Mucosa of gallbladder (tissue), 1 donor: Measurements from ENCODE around the gene PPP1R14C. TPM values are rescaled to one million over a fixed set of nuclear protein-coding genes. Genes with fewer than 3 reads are reported as not detected.
"Not testable (repeated sequence)": the region's sequence is repeated elsewhere in the genome, so short reads cannot be mapped to it uniquely, and the experiment has no call there.

Experiments used
- DNase-seq: peaks from one replicate; pipeline ENCODE4 v3.0.0-alpha.2; 2020; ENCODE audit warnings: low spot score
- total RNA-seq: library from RNA; stranded (reverse); gene quantifications from one replicate; pipeline ENCODE4 v1.2.1, GENCODE V29; 2021
- donor health status: DM: no; HTN: no; CAD: no.

Gene PPP1R14C
- total RNA-seq, 1 donor from 2014 or later, result 0.37 TPM

- no peak for DNase-seq
These were observed 26.3 kb downstream of the PPP1R14C start for GRCh38 chr6:150169181-150169580.

GRCh38 chr6:150169609-150170008 lies 26.8 kb downstream of the PPP1R14C start:
- DNase-seq, result no peak

- DNase-seq, result no peak
These were observed 30.1 kb downstream of the PPP1R14C start for GRCh38 chr6:150172929-150173328.

- DNase-seq, result no peak
These were observed 32.8 kb downstream of the PPP1R14C start for GRCh38 chr6:150175586-150176151.

- DNase-seq, result peak; percentile 73
These were observed 33.3 kb downstream of the PPP1R14C start for GRCh38 chr6:150176152-150176551.

- no peak for DNase-seq
These were observed 33.8 kb downstream of the PPP1R14C start for GRCh38 chr6:150176659-150177058.

- no peak for DNase-seq
These were observed 34.6 kb downstream of the PPP1R14C start for GRCh38 chr6:150177259-150177951.

- no peak for DNase-seq
These were observed 35.2 kb downstream of the PPP1R14C start for GRCh38 chr6:150177952-150178520.

GRCh38 chr6:150179030-150179429 lies 36.2 kb downstream of the PPP1R14C start:
- DNase-seq, result no peak

- DNase-seq, result not testable (repeated sequence)
These were observed 37.1 kb downstream of the PPP1R14C start for GRCh38 chr6:150179907-150180424.

GRCh38 chr6:150180517-150180916 lies 37.7 kb downstream of the PPP1R14C start:
- no peak for DNase-seq

- DNase-seq, result no peak
These were observed 39.7 kb downstream of the PPP1R14C start for GRCh38 chr6:150182460-150183078.

GRCh38 chr6:150183105-150183504 lies 40.3 kb downstream of the PPP1R14C start:
- no peak for DNase-seq

- DNase-seq, result no peak
These were observed 41.1 kb downstream of the PPP1R14C start for GRCh38 chr6:150183966-150184365.

GRCh38 chr6:150184850-150185731 lies 42.2 kb downstream of the PPP1R14C start:
- DNase-seq, result no peak

- DNase-seq, result no peak
These were observed 42.9 kb downstream of the PPP1R14C start for GRCh38 chr6:150185732-150186117.

GRCh38 chr6:150186129-150186898 lies 43.5 kb downstream of the PPP1R14C start:
- no peak for DNase-seq

GRCh38 chr6:150187433-150187832 lies 44.6 kb downstream of the PPP1R14C start:
- not testable (repeated sequence) for DNase-seq

GRCh38 chr6:150189122-150189521 lies 46.3 kb downstream of the PPP1R14C start:
- no peak for DNase-seq

- DNase-seq, result no peak
These were observed 49.0 kb downstream of the PPP1R14C start for GRCh38 chr6:150191809-150192208.

GRCh38 chr6:150194195-150194594 lies 51.4 kb downstream of the PPP1R14C start:
- no peak for DNase-seq
